ENCODE results near the gene FBXW10B.
"Not testable (repeated sequence)": the region's sequence is repeated elsewhere in the genome, so short reads cannot be mapped to it uniquely, and the experiment has no call there.

Gene FBXW10B

DNA sequence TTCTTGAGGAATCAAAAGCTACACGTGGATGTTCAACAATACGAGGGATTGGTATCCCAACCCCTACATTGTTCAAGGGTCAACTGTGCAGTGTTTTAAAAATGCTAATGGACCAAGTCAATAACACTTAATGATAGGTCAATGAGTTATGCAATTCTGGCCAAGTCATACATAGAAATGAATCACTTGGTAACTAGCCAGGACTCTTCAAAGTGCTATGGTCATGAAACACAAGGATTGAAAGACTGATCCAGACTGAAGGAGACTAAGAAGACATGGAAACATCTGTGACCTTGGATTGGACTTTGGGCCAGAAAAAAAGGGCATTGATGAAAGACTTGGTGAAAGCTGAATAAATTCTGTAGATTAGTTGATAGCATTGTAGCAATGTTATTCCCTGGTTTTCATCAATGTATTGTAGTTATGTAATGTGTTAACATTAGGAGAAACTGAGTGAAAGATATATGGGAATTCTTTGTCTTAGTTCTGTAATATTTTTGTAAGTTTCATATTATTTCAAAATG lies 11.5 kb upstream of the FBXW10B start:
- DNase-seq, result not testable (repeated sequence)

DNA sequence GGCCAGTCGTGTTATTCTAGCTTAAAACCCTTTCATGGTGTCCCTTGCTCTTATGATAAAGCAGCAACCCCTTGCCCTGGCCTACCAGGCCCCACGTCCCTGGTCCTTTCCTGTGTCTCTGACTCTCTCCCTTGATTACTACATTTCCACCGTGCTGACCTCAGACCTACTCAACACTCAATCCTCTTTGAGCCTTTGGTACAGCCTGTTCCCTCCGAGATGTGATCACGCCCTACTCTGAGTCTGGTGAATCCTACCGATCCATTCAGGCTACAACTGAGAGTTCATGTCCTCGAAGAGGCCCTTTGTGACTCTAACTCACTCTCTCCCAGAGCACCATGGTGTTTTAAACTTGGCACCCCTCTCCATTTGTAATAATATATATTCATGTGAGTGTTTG lies 10.5 kb upstream of the FBXW10B start:
- not testable (repeated sequence) for DNase-seq

DNA sequence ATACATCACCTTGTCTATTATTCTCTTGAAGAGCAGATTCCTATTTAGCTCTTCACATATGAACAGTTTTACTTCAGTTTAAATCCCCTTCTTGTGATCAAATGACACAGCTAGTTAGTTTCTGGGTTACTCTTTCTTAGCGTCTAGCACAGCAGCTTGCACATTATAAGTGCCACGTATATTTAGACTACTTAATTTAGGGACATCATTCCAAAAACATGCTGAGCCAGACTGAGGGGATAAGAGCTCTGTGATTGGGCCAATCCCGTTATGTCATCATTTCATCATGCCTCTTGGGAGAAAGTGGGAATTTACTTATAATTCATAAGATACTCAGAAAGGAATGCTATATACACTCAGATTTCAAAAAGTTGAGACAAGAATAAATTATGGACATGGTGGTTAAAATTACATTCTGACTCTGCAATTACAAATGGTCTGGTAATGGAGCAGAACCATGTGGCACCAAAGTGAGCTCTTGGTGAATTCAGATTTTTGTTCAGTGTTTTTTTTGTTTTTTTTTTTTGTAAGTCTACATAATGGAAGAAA lies 4.2 kb upstream of the FBXW10B start:
- DNase-seq, result peak; percentile 62

DNA sequence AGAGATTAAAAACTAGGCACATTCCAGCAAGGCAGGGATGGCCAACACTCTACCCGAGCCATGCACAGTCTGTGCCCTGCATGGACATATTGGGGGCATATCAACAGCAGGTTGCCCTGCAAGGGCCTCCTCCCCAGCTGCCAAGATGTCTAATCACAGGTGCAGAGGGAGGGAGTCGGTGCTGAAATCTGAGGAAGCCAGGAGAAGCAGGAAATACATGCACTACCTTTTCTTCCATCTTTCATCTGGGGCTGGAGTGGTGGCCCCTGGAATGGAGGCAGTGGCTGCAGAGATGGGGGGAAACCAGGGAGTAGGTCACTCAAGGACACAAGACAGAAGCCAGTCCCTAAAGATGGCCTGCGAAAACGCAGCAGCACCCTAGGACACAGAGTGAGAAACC lies 3.8 kb upstream of the FBXW10B start:
- not testable (repeated sequence) for DNase-seq

DNA sequence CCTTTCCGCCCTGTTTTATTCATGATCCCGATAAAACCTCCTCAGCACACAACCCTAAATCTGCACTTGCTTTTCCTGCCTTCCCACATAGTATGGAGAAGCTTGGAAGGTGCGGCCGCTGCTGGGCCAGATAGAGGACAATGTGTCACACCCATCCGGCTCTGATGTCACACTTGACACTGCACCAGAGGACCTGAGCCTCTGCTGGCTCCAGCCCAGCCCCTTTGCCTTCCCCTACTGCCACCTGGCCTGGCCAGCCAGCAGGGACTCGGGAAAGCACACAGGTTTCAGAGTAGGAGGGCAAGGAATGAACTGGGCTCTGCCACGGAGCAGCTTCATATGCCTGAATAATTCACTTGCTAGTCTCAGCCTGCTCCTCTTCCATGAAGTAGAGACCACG lies 2.6 kb upstream of the FBXW10B start:
- DNase-seq, result not testable (repeated sequence)

DNA sequence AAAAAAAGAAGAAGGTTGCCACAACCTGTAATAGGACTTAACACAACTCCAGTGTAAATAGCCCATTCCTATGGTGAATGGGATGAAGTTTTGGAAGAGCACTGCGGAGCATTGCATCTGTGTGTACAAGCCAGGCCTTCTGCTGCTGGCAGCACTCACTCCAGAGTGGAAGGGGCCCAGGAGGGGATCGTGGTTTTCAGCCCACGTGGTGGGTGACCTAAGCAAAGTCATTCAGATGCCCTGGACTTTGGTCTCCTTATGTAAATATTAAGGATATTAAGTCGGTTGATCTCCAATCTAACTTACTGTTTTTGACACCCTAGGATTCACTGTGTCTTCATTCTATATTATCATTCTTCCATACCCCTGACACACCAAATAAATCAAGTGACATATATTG lies 2.7 kb downstream of the FBXW10B start:
- DNase-seq, result not testable (repeated sequence)

DNA sequence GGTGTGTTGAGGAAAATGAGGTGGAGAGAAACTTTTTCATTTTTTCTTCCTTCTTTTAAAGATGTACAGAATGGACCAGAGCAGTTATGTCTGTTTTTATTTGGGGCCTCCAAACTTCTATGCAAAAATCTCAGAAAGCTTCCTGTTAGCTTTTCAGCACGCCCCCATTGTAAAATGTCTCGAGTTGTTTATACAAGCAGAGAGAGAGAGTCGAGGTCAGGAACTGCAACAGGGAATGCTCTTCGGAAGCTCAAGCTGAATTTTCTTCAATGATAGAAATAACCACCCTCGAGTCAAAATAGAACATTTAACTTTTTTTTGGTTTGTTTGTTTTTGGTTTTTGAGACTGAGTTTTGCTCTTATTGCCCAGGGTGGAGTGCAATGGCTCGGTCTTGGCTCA lies 3.7 kb downstream of the FBXW10B start:
- not testable (repeated sequence) for DNase-seq

DNA sequence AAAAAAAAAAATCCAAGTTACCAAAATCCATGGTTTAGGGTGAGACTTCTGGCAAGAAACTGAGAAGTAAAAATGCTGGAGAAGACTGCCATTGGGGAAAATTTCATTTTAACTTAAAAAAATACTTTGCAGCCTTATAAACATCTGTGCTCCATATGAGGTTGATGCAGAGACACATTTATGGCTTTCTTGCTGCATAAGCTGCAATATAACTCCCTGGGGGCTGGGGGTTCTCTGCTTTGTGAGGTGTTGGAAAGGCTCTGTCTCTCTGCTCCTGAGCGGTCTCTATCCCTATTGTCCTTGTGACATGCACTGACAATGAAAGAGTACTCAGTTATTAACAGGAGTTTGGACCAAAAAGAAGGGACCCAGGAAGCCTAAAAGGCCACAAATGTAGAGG lies 6.4 kb downstream of the FBXW10B start:
- not testable (repeated sequence) for DNase-seq

DNA sequence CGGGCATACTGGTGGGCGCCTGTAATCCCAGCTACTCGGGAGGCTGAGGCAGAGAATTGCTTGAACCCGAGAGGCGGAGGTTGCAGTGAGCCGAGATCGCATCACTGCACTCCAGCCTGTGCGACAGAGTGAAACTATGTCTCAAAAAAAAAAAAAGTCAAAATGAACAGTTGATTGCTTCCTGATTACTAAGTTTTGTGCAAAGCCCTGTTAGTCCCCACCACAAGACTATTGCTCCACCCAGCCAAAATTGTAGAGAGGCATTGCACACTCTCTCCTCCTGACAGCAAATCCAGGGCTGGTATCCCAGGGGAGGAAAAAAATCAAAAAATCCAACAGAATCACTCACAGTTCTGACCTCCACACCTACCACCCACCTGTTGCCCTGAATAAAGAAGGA lies 26.5 kb downstream of the FBXW10B start:
- not testable (repeated sequence) for DNase-seq

DNA sequence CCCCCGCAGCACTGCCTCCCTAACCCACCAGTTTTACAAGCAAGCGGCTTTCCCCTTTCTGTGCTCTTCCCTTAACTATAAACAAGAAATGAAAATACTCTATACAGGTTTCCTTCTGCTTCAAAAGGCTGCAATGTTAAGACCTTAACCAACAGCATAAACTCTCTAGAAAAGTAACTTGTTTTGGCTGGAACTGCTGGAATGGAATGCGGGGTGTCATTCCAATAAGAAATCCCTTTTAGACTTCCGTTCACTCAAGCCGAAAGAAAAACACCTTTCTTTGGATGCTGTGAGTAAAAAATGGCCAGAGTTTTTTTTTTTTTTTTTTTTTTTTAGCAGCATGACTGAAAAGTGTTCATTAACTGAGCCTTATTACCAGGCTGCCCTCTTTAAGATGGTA lies 27.5 kb downstream of the FBXW10B start:
- DNase-seq, result not testable (repeated sequence)

DNA sequence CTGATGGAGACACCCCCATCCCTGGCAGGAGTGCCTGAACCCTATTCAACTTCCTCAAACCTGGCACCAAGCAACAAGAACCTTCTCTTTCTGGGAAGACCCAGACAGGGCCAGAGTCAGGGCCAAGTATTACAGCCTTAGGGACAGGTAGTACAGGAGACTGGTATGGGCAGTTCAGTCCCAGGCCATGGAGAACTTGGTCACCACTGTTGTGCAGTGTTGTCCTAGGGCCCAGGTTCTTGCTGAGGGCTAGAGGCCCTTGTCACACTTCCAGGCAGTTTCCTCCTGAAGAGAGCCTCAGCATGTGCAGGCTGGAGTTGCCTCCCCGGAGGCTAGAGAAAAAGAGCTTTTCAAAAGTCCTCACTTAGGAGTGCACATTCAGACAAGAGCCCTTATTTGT lies 28.7 kb downstream of the FBXW10B start:
- not testable (repeated sequence) for DNase-seq

DNA sequence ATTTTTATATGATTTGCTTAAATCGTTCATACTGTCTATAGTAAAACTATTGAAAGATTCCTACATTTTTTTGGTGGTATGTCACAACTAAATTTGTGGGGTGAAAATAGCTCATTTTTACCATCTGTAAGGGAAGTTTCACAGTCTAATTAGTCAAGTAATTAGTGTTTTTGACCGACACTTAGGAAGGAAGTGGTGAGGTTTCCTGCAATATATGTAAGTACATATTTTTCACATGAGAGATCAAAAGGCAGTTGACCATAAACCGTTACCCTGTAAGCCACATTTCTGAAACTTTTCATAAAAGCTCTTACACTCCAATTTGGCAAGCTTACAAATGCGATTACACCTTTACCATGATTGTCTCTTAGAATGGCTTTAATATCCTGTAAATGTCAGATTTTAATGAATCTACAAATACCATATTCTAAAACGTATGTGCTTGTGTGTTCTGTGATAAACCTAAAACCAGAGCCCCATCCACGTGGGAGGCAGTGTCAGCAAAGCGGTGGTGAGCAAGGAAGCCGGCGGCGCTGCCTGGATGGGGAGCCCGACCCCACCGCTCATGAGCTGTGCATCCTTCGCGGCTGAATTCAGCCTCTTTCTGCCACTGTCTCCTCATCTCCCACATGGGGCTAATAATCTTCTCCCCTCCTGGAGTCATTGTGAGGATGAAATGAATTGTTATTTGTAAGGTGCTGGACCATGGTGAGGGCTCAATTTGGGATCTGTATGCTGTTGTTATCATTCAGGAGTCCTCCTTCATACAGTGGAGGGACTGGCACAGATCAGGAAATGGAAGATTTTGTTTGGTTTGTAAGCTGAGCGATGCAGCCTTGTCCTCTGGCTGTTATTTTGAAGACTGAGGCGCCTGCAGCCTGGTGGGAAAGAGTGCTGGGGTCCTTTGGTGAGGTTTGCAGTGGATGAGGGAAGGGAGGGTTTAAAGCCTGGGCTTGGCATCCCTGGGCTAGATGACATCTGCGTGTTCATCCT lies 29.7 kb downstream of the FBXW10B start:
- not testable (repeated sequence) for DNase-seq

DNA sequence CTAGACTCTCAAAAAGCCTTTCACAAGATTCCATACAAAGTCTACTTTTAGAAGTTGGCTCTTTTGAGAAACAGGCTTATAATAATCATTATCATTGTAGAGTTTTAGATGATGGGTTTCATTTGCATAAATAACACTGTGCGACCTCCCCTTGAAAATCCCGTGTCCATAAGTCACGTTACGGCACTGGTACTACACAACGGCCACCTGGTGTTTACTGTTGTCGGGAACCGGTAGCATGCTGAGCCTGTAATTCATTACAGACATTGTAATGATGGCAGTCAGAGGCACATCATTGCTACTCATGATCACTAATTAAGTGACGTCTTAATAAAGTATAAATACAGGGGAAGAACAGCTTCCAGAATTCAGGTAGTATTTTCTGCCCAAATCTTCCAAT lies 31.5 kb downstream of the FBXW10B start:
- not testable (repeated sequence) for DNase-seq

DNA sequence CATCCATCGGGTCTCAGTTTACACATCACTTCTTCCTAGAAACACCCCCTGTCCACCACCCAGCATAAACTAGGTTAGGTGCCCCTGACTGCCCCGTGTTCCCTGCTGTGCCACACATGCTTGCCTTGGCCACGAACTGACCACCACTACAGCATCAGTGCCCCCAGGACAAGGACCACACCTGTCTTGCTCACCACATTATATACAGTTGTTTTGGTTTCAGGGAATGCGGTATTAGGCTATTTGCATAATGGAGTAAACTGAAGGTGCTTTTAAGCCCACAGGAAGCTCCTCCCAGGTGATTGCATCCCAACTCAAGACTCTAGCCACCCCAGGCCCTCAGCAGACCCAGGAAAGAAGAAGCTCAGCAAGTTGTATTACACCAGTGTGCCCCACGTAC lies 36.2 kb downstream of the FBXW10B start:
- not testable (repeated sequence) for DNase-seq

DNA sequence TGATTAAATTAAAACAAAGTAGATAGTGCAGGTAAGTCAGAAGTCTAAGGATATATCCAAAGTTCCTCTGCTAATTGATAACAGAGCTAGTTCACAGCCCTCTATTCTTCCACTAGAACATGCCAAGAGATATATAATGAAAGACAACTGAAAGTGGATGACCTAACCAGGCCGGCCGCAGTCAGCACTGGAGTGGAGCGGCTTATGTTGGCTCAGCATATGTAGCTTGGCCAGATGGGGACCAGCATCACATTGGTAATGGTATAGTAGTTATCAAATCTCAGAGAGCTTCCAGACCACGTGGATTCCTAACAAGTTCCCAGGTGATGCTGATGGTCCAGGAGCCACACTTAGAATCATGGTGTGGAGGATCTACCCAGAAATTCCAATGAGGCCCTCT lies 38.0 kb downstream of the FBXW10B start:
- DNase-seq, result not testable (repeated sequence)

DNA sequence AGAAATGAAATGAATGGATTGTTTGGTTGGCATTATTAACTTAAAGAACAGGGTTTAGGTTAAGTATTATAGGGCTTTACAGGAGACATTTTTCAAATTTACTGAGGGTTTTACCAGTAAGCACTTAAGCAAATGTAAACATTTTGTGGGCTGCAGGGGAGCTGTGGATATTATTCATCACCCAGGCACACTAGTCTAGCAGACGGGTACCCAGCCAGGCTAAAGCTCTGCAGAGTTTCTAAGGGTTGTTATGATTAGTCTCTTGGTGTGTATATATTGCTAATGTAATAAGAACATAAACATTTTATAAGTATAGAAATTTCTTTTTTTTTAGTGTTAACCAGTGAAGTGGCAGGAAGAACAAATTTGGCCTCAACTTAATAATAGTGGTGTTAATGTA lies 42.7 kb downstream of the FBXW10B start:
- not testable (repeated sequence) for DNase-seq

DNA sequence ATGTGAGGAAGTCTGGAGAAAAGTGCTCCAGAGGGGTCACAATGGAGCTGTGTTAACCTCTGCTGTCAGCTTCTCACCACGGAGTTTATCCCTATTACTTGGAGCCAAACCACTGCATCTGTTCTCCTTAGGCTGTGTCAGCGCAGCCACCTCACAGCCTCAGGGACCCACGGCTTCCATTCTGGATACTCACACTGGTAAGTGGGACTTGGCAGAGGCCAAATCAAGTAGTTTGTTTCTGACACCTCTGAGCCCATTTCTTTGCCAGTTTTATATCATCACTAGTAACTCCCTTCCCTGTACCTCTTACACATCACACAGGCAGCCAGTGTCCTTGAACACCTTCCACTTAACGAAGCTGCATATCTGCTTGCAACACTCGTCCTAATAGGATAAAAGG lies 44.8 kb downstream of the FBXW10B start:
- not testable (repeated sequence) for DNase-seq

DNA sequence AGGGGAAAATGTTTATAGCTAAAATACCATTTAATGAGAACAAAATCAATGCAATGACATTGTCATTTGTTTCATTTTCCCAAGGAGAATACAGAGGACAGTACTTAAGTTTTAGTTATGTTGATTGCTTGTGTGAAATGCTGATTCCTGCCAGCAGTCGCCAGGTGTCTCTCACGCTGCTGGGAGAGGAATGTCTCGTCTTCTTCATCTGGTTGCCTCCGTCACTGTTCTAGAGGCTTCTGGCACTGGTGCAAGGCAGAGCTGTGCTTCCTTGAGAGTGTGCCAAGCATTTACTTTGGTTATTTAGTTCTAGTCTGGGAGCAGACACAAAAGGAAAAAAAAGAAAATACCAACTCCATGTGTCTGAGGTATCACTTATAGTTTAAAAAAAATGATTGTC lies 45.6 kb downstream of the FBXW10B start:
- DNase-seq, result not testable (repeated sequence)
